NT2/D1 (cell line): Measurements from ENCODE around the gene NPAS2.

Experiments
- DNase-seq: peaks from one replicate; pipeline ENCODE4 v3.0.0-alpha.2; 2011; ENCODE audit warnings: low read depth, low spot score
- H3K27me3 ChIP-seq: 2 replicates; pipeline ENCODE4 v1.6.0; 2011; ENCODE audit warnings: mild to moderate bottlenecking; ENCODE audit not compliant: insufficient read length, insufficient read depth
- H3K36me3 ChIP-seq: 2 replicates; pipeline ENCODE4 v1.6.1; 2011; ENCODE audit warnings: mild to moderate bottlenecking, low read length, mixed read lengths; ENCODE audit not compliant: insufficient read depth, insufficient read length
- H3K4me1 ChIP-seq: 2 replicates; pipeline ENCODE4 v1.5.1; 2011; ENCODE audit not compliant: insufficient read depth, insufficient read length
- H3K4me3 ChIP-seq: 2 replicates; pipeline ENCODE4 v1.5.1; 2011; ENCODE audit warnings: low read depth; ENCODE audit not compliant: insufficient read length
- H3K9ac ChIP-seq: 2 replicates; pipeline ENCODE4 v1.6.0; 2011; ENCODE audit warnings: low read depth; ENCODE audit not compliant: insufficient read length
- H3K9me3 ChIP-seq: 2 replicates; pipeline ENCODE4 v1.5.1; 2011; ENCODE audit warnings: mild to moderate bottlenecking, low read length; ENCODE audit not compliant: insufficient read depth
- SUZ12 ChIP-seq: IDR thresholded peaks from 2 replicates; pipeline ENCODE4 v1.6.1; 2011; ENCODE audit not compliant: insufficient read length, insufficient read depth; ENCODE audit errors: extremely low read depth
- YY1 ChIP-seq: IDR thresholded peaks from 2 replicates; pipeline ENCODE4 v1.6.1; 2011; ENCODE audit not compliant: insufficient read length, insufficient read depth
- ZNF274 ChIP-seq: IDR thresholded peaks from 2 replicates; pipeline ENCODE4 v1.6.1; 2011; ENCODE audit warnings: mild to moderate bottlenecking, low read depth, low read length

Gene NPAS2

GRCh38 chr2:100934504-100935371 lies 114.8 kb downstream of the NPAS2 start:
- no peaks in the 10 kb centered on the region for H3K36me3 ChIP-seq
- no peaks in the 10 kb centered on the region for H3K27me3 ChIP-seq
- no peak overlapping the region for H3K4me3 ChIP-seq
- no peak overlapping the region for H3K9ac ChIP-seq
- H3K9me3 ChIP-seq, result no peaks in the 10 kb centered on the region
- no peak for DNase-seq
- TF ChIP-seq ZNF274, result no peak
- TF ChIP-seq SUZ12, result no peak
- no peak for TF ChIP-seq YY1
- H3K4me1 ChIP-seq, result peaks cover 3% of the 10 kb centered on the region

GRCh38 chr2:100935372-100935752 lies 115.4 kb downstream of the NPAS2 start:
- TF ChIP-seq SUZ12, result no peak
- H3K4me3 ChIP-seq, result no peak overlapping the region
- no peak overlapping the region for H3K9ac ChIP-seq

GRCh38 chr2:100936070-100936741 lies 116.3 kb downstream of the NPAS2 start:
- Histone ChIP-seq H3K4me3 (no peak overlapping the region), H3K9ac (no peak overlapping the region), H3K9me3 (no peaks in the 10 kb centered on the region), H3K4me1 (peaks cover 3% of the 10 kb centered on the region), H3K36me3 (no peaks in the 10 kb centered on the region), H3K27me3 (no peaks in the 10 kb centered on the region)
- TF ChIP-seq ZNF274, result no peak
- TF ChIP-seq SUZ12, result no peak
- no peak for DNase-seq

More at GRCh38 chr2:100935372-100935752, 115.4 kb downstream of the NPAS2 start:
- Histone ChIP-seq H3K36me3 (no peaks in the 10 kb centered on the region), H3K9me3 (no peaks in the 10 kb centered on the region), H3K4me1 (peaks cover 3% of the 10 kb centered on the region), H3K27me3 (no peaks in the 10 kb centered on the region)
- DNase-seq, result no peak

- no peak overlapping the region for H3K4me3 ChIP-seq
- TF ChIP-seq SUZ12 (no peak), YY1 (no peak)
- no peak overlapping the region for H3K9ac ChIP-seq
- DNase-seq, result no peak
- H3K27me3 ChIP-seq, result no peaks in the 10 kb centered on the region
- H3K36me3 ChIP-seq, result no peaks in the 10 kb centered on the region
- no peaks in the 10 kb centered on the region for H3K9me3 ChIP-seq
- peaks cover 3% of the 10 kb centered on the region for H3K4me1 ChIP-seq
These were observed 117.1 kb downstream of the NPAS2 start for GRCh38 chr2:100936972-100937542.

GRCh38 chr2:100938031-100939026 lies 118.4 kb downstream of the NPAS2 start:
- TF ChIP-seq YY1 (no peak), SUZ12 (no peak), ZNF274 (no peak)
- no peak overlapping the region for H3K9ac ChIP-seq
- H3K4me3 ChIP-seq, result no peak overlapping the region
- no peak for DNase-seq
- no peaks in the 10 kb centered on the region for H3K27me3 ChIP-seq
- no peaks in the 10 kb centered on the region for H3K36me3 ChIP-seq
- H3K4me1 ChIP-seq, result peaks cover 3% of the 10 kb centered on the region
- H3K9me3 ChIP-seq, result no peaks in the 10 kb centered on the region

GRCh38 chr2:100939445-100939844 lies 119.5 kb downstream of the NPAS2 start:
- Histone ChIP-seq H3K36me3 (no peaks in the 10 kb centered on the region), H3K9ac (no peak overlapping the region), H3K4me1 (peaks cover 3% of the 10 kb centered on the region), H3K4me3 (no peak overlapping the region), H3K9me3 (no peaks in the 10 kb centered on the region), H3K27me3 (no peaks in the 10 kb centered on the region)
- no peak for DNase-seq
- no peak for TF ChIP-seq SUZ12
- TF ChIP-seq YY1, result no peak
- TF ChIP-seq ZNF274, result no peak

- Histone ChIP-seq H3K27me3 (no peaks in the 10 kb centered on the region), H3K36me3 (no peaks in the 10 kb centered on the region), H3K4me3 (no peak overlapping the region), H3K9me3 (no peaks in the 10 kb centered on the region), H3K9ac (no peak overlapping the region), H3K4me1 (peaks cover 3% of the 10 kb centered on the region)
- DNase-seq, result no peak
- no peak for TF ChIP-seq YY1
- TF ChIP-seq ZNF274, result no peak
- no peak for TF ChIP-seq SUZ12
These were observed 120.3 kb downstream of the NPAS2 start for GRCh38 chr2:100940240-100940639.
